Progenitor cell of endocrine pancreas (in vitro differentiated cells): Measurements from ENCODE around the gene TTBK2. TPM values are rescaled to one million over a fixed set of nuclear protein-coding genes. Genes with fewer than 3 reads are reported as not detected.

ENCODE experiments used
- DNase-seq: peaks from one replicate; pipeline ENCODE4 v3.0.0; 2021; ENCODE audit warnings: low spot score; ENCODE audit not compliant: unreplicated experiment
- H3K27ac Mint-ChIP-seq: 2 replicates; pipeline ENCODE4 v1.8.0; 2021; ENCODE audit warnings: mild to moderate bottlenecking, moderate library complexity, mixed read lengths
- H3K27me3 Mint-ChIP-seq: 2 replicates; pipeline ENCODE4 v1.8.0; 2021; ENCODE audit warnings: mixed read lengths
- H3K36me3 Mint-ChIP-seq: 2 replicates; pipeline ENCODE4 v1.8.0; 2022; ENCODE audit warnings: mixed read lengths; ENCODE audit not compliant: insufficient read depth
- H3K4me1 Mint-ChIP-seq: 2 replicates; pipeline ENCODE4 v1.8.0; 2021; ENCODE audit warnings: low read depth, mixed read lengths
- H3K4me3 Mint-ChIP-seq: 2 replicates; pipeline ENCODE4 v1.8.0; 2021; ENCODE audit warnings: low read depth, mild to moderate bottlenecking, moderate library complexity, mixed read lengths
- H3K9me3 Mint-ChIP-seq: 2 replicates; pipeline ENCODE4 v1.8.0; 2021; ENCODE audit warnings: low read depth, mixed read lengths
- total RNA-seq: library from RNA; stranded (reverse); gene quantifications from 2 replicates; pipeline ENCODE4 v1.2.1, GENCODE V29; 2021
- TF ChIP-seq, protein P1 (sequence below): fragments of 200-600 bp; sonication (generic); IDR thresholded peaks from one replicate; pipeline ENCODE4 v1.5.0; 2021; ENCODE audit warnings: antibody characterized with exemption, mild to moderate bottlenecking; ENCODE audit not compliant: unreplicated experiment

TTBK2 gene
- total RNA-seq, 1 donor from 2014 or later, result 19.5 TPM

DNA sequence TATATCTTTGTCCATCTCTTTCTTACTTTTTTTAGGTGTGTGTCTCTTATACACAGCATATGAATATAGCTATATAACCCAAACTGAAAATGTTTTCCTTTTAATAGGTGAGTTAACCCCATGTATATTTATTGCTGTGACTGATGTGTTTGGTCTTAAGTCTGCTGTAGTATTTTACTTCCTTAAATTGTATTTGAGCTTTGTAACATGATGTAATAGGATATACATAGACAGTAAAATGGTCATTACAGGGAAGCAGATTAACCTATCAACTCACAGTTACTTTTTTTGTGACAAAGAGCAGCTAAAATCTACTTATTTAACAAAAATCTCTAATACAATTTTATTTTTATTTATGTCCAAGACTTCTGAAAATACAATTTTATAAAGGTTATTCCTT is 131.9 kb downstream of the TTBK2 start:
- no peak for DNase-seq
- Mint-ChIP-seq H3K4me3 (no peak overlapping the region), H3K36me3 (no peaks in the 10 kb centered on the region), H3K27me3 (no peaks in the 10 kb centered on the region), H3K4me1 (peaks cover 2% of the 10 kb centered on the region), H3K27ac (no peak overlapping the region), H3K9me3 (no peaks in the 10 kb centered on the region)
- TF ChIP-seq, protein P1, sequence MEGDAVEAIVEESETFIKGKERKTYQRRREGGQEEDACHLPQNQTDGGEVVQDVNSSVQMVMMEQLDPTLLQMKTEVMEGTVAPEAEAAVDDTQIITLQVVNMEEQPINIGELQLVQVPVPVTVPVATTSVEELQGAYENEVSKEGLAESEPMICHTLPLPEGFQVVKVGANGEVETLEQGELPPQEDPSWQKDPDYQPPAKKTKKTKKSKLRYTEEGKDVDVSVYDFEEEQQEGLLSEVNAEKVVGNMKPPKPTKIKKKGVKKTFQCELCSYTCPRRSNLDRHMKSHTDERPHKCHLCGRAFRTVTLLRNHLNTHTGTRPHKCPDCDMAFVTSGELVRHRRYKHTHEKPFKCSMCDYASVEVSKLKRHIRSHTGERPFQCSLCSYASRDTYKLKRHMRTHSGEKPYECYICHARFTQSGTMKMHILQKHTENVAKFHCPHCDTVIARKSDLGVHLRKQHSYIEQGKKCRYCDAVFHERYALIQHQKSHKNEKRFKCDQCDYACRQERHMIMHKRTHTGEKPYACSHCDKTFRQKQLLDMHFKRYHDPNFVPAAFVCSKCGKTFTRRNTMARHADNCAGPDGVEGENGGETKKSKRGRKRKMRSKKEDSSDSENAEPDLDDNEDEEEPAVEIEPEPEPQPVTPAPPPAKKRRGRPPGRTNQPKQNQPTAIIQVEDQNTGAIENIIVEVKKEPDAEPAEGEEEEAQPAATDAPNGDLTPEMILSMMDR, result no peak

DNA sequence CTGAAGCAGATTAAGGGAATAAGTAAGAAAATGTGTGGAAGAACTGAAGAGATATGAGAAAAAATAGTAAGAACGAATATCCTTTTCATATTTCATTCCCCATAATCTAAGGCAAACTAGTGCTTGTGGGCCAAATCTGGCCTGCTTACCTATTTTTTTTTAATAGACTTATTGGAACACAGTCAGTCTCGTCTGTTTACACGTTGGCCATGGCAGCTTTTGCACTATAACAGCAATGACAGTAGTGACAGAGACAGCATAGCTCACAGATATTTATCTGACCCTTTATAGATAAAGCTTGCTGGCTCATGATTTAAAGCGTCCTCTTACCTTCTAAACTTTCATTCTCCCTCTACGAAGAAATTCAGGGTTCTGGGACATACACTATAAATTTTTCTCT is 133.6 kb downstream of the TTBK2 start:
- TF ChIP-seq, protein P1, result no peak
- peaks cover 7% of the 10 kb centered on the region for H3K36me3 Mint-ChIP-seq
- H3K9me3 Mint-ChIP-seq, result no peaks in the 10 kb centered on the region
- H3K27ac Mint-ChIP-seq, result no peak overlapping the region
- no peak overlapping the region for H3K4me3 Mint-ChIP-seq
- peaks cover 2% of the 10 kb centered on the region for H3K4me1 Mint-ChIP-seq
- no peak for DNase-seq
- H3K27me3 Mint-ChIP-seq, result no peaks in the 10 kb centered on the region

DNA sequence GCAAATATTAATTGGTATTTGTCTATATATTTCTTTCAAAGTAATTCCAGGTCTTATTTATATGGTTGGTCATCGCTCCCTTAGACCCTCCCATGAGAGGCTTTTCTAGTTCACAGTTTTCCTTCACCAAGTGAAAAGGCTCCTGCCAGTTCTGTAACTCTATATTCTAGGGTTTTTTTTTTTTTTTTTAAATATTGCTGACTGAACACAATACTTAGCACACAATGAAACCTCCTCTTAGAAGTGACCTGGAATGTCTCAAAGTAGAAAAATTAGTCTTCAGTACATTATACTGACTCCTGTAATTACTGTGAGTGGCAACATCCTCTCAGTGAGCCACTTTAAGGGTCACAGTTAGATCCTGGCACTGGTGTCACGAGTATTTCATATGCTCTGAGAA is 135.0 kb downstream of the TTBK2 start:
- Mint-ChIP-seq H3K4me1 (peaks cover 2% of the 10 kb centered on the region), H3K36me3 (peaks cover 10% of the 10 kb centered on the region), H3K27ac (no peak overlapping the region), H3K9me3 (no peaks in the 10 kb centered on the region), H3K4me3 (no peak overlapping the region), H3K27me3 (no peaks in the 10 kb centered on the region)
- TF ChIP-seq, protein P1, result no peak
- DNase-seq, result no peak

DNA sequence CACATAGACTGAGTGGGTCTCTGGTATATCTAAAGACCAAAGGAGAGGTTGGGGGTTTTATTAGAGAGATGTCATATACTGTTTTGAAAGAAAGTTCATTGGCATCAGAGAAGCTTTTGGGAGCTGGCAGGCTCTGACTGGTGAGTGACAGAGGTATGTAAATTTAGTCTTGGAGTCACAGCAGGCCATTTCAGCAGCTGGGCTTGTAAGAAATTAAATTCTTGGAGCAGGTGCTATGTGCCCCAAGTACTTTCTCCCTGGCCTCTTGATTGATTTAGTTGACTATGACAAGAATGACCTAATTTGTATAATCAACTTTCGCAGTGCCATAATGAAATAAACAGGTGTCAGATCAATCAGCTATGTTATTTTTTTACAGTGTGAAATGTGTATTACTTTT is 135.9 kb downstream of the TTBK2 start:
- Mint-ChIP-seq H3K4me3 (no peak overlapping the region), H3K27me3 (no peaks in the 10 kb centered on the region), H3K27ac (no peak overlapping the region), H3K36me3 (peaks cover 11% of the 10 kb centered on the region), H3K4me1 (peaks cover 2% of the 10 kb centered on the region), H3K9me3 (no peaks in the 10 kb centered on the region)
- no peak for DNase-seq
- TF ChIP-seq, protein P1, result no peak

DNA sequence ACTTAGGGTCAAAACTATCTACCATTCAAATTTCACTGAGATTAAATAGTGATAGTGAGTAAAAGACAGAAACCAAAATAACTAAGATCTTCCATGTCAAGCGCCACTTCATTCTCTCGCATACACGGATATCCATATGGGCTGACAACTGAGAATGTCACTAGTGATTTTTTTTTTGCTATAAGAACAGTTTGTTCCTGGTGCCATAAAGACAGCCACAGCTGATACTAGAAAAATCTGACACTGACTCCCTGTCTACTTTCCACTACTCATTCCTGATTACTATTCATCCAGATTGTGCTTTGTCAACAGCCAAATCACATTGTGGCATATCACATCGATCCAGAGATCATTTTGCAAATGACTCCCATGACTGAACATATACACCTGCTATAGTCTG is 137.9 kb downstream of the TTBK2 start:
- Mint-ChIP-seq H3K27ac (no peak overlapping the region), H3K9me3 (no peaks in the 10 kb centered on the region), H3K36me3 (peaks cover 11% of the 10 kb centered on the region), H3K4me3 (no peak overlapping the region), H3K4me1 (peaks cover 2% of the 10 kb centered on the region), H3K27me3 (no peaks in the 10 kb centered on the region)
- TF ChIP-seq, protein P1, result no peak
- no peak for DNase-seq
